HG03103 (cell line): ENCODE results near the gene ANKRD29.
"Not testable (repeated sequence)": the region's sequence is repeated elsewhere in the genome, so short reads cannot be mapped to it uniquely, and the experiment has no call there.

Experiments used
- ATAC-seq: cut with Tn5 transposase; IDR thresholded peaks from one replicate; pipeline ENCODE4 v1.9.1; 2021; ENCODE audit warnings: low read depth; ENCODE audit not compliant: unreplicated experiment

Gene ANKRD29

DNA sequence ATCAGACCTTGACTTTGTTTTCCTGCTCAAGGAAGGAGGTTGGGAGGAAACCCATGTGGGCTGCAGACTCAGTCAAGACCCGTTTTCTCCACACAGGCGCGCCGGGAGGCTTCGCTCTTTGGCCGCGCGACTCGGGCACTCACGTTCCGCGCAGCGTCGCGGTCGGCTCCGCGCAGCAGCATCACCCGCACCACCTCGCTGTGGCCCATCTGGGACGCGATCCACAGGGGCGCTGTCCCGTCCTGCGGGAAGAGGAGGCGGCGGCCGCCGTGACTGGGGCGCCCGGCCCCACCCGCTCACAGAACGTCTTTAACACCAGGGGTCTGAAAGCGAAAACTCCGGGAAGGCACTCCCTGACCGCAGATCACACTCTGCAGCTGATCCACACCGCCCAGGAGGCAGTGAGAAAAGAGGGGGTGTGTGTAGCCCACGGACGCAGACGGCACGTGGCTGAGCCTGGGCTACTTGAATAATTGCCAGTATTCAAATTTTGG is 43.3 kb downstream of the ANKRD29 start:
- no peak for ATAC-seq

- ATAC-seq = no peak
Observed at GRCh38 chr18:23618862-23619387, 43.8 kb downstream of the ANKRD29 start.

DNA sequence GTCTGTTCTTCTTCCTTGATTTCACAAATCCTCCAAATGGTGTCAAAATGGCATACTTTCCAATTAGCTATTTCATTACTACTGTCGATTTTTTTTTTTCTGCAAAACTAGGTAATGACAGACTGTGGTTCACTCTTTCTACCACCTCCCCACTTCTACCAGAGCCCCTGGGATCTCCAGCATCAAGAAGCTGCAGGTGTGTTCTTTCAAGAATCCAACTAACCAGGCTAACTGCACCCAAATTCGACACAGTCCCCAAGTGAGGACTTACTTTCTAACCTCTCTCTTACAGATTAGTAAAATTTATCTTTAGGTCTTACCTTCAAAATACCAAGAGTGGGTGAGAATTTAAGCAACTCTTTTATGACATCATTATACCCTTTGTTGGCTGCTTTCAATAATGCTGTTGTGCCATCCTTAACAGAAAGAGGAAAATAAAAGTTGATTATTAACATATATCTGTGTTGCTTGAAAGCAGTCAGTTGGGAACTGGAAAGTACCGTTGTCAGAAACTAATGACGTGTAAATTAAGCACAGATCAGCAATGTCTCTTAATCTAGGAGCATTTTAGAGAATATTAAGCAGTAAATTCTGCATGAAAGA is 45.2 kb downstream of the ANKRD29 start:
- no peak for ATAC-seq

- no peak for ATAC-seq
Observed at GRCh38 chr18:23616258-23616657, 46.5 kb downstream of the ANKRD29 start.

- ATAC-seq = no peak
Observed at GRCh38 chr18:23614891-23615290, 47.8 kb downstream of the ANKRD29 start.

- no peak for ATAC-seq
Observed at GRCh38 chr18:23614413-23614812, 48.3 kb downstream of the ANKRD29 start.

DNA sequence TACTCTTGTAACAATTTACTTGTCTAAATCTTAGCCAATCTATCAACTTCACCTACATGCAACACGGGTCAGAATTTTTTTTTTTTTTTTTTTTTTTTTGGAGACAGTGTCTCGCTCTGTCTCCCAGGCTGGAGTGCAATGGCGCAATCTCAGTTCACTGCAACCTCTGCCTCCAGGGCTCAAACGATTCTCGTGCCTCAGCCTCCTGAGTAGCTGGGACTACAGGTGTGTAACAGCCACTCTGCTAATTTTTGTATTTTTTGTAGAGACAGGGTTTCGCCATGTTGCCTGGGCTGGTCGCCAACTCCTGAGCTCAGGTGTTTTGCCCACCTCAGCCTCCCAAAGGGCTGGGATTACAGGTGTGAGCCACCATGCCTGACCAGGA is 49.6 kb downstream of the ANKRD29 start:
- not testable (repeated sequence) for ATAC-seq

- no peak for ATAC-seq
Observed at GRCh38 chr18:23612434-23613090, 50.1 kb downstream of the ANKRD29 start.

- no peak for ATAC-seq
Observed at GRCh38 chr18:23609390-23610023, 53.2 kb downstream of the ANKRD29 start.

DNA sequence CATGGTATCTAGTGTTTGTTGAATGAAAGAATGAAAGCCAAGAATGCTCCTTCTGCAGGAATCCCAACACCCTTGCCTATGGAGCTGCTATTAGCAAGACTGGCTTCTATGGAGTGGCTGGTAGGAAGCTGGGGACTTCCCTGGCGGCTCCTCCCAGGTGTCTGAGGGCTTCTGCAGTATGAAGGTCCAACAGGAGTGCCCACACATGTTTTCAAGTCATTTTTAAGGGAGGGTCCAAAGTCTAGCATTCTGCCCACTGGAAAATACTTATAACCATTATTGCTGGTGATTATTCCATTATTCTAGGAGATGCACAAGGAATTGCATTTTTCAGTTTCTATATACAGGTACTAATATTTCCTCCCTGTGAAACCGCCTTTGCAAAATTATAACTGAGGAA is 54.5 kb downstream of the ANKRD29 start:
- ATAC-seq = no peak

DNA sequence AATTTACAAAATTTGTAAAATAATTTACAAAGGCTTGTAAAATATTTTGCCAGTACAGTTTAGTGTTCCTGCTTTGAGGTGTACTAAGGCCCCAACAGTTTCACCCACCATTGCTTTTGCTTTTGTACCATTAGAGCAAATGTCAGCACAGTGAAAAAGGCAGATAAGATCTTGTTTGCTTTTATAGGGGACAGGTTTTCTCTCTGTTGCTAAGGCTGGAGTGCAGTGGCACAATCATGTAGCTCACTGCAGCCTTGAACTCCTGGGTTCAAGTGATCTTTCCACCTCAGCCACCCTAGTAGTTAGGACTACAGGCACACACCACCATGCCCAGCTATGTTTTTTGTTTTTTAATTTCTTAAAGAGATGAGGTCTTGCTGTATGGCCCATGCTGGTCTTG is 56.8 kb downstream of the ANKRD29 start:
- ATAC-seq = no peak

DNA sequence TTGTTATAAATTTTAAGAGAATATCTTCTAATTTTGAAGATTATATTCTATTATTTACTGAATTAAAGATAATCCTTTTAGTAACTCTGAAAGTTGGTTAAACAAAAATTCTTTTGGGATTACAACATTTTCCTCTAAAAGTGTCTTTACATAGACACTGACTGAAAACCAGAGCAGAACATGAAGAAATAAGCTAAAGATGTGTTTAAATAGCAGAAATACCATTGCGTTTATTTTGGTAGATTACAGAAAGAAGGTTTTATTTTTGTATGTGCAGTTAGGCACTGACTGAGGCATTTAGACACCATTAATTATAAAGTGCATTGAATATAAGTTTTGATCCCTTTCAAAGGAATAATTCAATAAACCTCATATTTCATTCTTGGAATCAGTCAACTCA is 62.9 kb downstream of the ANKRD29 start:
- no peak for ATAC-seq

DNA sequence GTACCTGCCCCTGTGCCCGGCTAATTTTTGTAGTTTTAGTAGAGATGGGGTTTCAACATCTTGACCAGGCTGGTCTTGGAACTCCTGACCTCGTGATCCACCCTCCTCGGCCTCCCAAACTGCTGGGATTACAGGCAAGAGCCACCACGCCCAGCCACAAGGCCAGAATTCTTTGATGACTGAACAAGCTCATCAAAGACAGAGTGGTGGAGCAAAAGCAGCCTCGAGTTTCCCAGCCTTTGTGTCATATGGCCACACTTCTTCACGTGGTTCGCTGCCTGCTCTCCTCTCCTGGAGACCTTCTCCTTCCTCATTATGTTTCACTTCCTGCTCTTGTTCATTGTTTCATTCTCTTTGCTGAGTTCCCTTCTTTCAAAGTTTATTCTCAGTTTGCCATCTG is 66.5 kb downstream of the ANKRD29 start:
- ATAC-seq = no peak

- no peak for ATAC-seq
Observed at GRCh38 chr18:23595591-23595990, 67.1 kb downstream of the ANKRD29 start.

DNA sequence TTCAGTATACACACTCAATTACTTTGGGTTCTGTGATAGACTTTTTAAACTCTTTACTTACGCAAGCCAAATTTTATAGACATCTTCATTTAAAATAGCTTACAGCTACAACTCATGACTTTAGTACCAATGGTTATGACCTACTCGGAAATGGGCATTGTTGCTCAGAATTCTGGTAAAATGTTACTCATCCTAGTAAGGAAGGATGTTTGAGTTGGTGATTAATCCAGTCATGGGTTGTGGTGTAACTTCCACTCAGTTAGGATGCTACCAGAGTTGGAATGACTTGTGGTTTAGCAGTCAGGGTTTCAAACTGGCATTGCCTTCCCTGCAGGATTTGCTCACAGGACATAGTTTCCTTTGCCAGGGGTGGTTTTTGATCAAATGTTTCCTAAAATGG is 69.0 kb downstream of the ANKRD29 start:
- no peak for ATAC-seq

GRCh38 chr18:23592911-23593310 is 69.8 kb downstream of the ANKRD29 start:
- no peak for ATAC-seq

DNA sequence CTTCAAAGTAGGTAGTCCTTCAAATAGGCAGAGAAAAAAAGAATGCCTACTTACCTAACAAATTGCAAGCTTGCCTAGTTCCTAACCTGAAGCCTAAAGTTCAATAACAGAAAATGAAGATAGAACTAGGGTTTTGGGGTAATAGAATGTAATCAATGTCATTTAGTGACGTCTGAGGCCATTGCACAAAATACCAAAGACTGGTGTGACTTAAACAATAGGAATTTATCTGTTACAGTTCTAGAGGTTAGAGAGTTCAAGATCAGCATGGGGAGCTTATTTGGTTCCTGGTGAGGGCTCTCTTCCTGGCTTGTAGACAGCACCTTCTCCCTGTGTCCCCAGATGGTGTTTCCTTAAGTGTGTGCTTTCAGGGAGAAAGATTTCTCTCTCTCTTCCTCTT is 71.7 kb downstream of the ANKRD29 start:
- no peak for ATAC-seq

DNA sequence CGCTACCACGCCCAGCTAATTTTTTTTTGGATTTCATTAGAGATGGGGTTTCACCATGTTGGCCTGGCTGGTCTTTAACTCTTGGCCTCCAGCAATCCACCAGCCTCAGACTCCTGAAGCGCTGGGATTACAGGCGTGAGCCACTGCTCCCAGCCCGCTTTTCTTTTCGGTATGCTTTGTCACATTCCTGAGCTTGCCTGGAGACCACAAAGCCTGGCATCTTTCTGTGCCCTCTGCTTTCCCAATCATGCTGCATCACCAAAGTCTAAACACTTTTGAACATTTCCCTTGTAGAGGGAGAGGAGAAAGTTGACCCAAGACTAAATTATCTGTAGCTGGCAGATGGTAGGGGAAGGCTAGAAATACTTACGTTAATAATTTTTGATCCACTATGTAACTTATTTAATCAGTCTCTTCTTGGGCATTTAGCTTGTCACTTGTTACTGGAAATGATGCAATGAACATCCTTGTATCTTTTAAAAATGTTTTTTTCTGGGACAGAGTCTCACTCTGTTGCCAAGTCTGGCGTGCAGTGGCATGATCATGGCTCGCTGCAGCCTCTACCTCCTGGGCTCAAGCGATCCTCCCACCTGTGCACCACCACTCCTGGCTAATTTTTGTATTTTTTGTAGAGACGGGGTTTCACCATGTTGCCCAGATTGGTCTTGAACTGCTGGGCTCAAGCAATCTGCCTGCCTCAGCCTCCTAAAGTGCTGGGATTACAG is 73.7 kb downstream of the ANKRD29 start:
- no peak for ATAC-seq

DNA sequence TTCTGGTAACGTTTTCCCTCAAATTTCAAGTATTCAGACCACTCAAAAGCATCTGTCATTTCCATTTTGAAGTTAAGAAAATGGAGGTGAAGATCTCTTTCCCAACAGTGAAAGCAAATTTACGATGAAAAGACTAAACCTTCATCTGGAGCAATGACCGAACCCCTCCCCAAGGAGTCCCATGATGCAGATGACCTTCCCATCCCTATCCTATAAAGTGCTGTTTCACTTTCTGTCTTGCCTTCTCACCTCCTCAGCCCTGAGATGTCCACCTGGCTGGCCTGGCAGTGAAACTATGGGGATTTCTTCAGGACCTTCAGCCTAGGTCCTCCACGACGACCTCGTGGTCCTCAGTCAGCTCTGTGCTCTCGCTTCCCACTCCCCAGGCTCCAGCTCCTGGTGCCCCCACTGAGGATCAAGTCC is 75.5 kb downstream of the ANKRD29 start:
- ATAC-seq = no peak

- peak; percentile 89 for ATAC-seq
Observed at GRCh38 chr18:23586249-23587196, 76.2 kb downstream of the ANKRD29 start, which contains the start of gene NPC1. Gene NPC1 (minus strand): TSS chr18:23586506. CDS start chr18:23586343, 163 bp downstream.
